Measurements from ENCODE around the gene PTK7. TPM values are rescaled to one million over a fixed set of nuclear protein-coding genes. Genes with fewer than 3 reads are reported as not detected.

Gene PTK7
- total and polyA plus RNA-seq, 2 of the 8 experiments (the other 6 are each of a cell fraction or from before 2014, with no cell fraction given) = 110 to 138 TPM

DNA sequence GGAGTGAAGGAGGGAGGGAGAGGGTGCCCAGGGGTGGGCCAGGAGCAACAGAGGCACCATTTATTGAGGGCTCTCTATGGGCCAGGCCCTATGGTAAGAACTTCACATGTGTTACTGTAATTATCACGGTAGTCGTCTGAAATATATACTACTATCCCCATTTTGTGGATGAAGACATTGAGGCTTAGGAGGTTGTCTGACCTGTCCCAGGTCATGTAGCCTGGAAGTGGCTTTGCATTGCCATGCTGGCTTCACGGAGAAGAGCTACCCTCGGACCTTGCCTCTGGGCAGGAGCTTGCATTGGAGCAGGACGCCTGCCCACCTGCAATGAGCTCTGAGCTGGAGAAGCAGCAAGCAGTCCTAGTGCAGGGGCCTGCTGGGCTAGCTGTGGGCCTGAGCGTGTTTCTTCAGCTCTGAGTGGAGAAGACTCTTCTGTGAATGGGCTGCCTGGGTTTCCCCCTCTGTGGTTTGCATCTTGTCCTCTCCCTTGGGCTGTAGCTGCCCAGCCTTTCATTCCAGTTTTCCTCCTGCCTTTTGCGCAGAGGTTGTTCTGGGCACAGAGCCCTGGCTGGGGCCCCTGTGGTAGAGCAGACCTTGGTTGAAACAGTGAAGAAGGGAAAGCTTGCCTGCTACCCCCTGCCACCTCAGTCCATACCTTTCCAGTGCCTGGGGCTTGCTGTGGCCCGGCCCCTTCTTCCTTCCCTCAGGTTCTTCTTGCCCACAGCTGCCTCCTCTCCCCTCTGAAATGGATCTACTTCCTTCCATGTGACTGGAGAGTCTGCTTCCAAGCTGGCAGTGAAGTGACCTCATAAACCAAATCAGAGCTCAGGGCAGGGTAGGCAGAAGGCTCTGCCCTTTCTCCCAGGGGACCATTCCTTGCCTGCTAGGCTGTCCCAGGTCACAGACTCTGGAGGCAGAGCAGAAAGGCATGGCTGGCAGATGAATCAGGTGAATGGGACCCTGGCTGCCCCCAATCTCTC is 70.9 kb downstream of the PTK7 start (continued):
- TF ChIP-seq EGR1 (IDR thresholded peaks at IDR 0.05; ENCODE audit: borderline replicate concordance, low read depth, low read length) = no peak
- no peak for TF ChIP-seq CREB1 (IDR thresholded peaks at IDR 0.05)
- TF ChIP-seq CBX5 (IDR thresholded peaks at IDR 0.05; ENCODE audit: low read depth, low read length) = no peak
- TF ChIP-seq RFX5 (IDR thresholded peaks at IDR 0.05; ENCODE audit: borderline replicate concordance, low read depth, low read length) = no peak
- TF ChIP-seq, protein P1, sequence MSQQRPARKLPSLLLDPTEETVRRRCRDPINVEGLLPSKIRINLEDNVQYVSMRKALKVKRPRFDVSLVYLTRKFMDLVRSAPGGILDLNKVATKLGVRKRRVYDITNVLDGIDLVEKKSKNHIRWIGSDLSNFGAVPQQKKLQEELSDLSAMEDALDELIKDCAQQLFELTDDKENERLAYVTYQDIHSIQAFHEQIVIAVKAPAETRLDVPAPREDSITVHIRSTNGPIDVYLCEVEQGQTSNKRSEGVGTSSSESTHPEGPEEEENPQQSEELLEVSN (IDR thresholded peaks at IDR 0.05) = no peak
- no peak for TF ChIP-seq TAF7 (optimal IDR thresholded peaks at IDR 0.05; ENCODE audit: borderline replicate concordance, low read depth, low read length)
- no peak for TF ChIP-seq TEAD4 (IDR thresholded peaks at IDR 0.05; ENCODE audit: low read depth, low read length)
- TF ChIP-seq, protein P2, sequence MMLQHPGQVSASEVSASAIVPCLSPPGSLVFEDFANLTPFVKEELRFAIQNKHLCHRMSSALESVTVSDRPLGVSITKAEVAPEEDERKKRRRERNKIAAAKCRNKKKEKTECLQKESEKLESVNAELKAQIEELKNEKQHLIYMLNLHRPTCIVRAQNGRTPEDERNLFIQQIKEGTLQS (IDR thresholded peaks at IDR 0.05; ENCODE audit: insufficient read depth, low read depth, low read length) = no peak
